Measurements from ENCODE around the gene CDK6.

- TF ChIP-seq, protein P1, sequence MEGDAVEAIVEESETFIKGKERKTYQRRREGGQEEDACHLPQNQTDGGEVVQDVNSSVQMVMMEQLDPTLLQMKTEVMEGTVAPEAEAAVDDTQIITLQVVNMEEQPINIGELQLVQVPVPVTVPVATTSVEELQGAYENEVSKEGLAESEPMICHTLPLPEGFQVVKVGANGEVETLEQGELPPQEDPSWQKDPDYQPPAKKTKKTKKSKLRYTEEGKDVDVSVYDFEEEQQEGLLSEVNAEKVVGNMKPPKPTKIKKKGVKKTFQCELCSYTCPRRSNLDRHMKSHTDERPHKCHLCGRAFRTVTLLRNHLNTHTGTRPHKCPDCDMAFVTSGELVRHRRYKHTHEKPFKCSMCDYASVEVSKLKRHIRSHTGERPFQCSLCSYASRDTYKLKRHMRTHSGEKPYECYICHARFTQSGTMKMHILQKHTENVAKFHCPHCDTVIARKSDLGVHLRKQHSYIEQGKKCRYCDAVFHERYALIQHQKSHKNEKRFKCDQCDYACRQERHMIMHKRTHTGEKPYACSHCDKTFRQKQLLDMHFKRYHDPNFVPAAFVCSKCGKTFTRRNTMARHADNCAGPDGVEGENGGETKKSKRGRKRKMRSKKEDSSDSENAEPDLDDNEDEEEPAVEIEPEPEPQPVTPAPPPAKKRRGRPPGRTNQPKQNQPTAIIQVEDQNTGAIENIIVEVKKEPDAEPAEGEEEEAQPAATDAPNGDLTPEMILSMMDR (optimal IDR thresholded peaks at IDR 0.05 in 1 of 3, IDR thresholded peaks at IDR 0.05 in 1 of 3, conservative IDR thresholded peaks at IDR 0.05 in 1 of 3; ENCODE audit: extremely low read depth in 1 of 3, insufficient read depth in 2 of 3, low read length in 3 of 3): no peak
- no peak for TF ChIP-seq EZH2 (IDR thresholded peaks at IDR 0.05; ENCODE audit: low read length)
These were observed 233.9 kb downstream of the CDK6 start for GRCh38 chr7:92602352-92603088.

All from keratinocyte (primary cell).